Activated CD4-positive, alpha-beta T cell treated with anti-CD3 and anti-CD28 coated beads for 1 hour (primary cell): Measurements from ENCODE around the gene DBNDD1.
"Not testable (repeated sequence)": the region's sequence is repeated elsewhere in the genome, so short reads cannot be mapped to it uniquely, and the experiment has no call there.

Experiments used
- DNase-seq: peaks from one replicate; pipeline ENCODE4 v3.0.0-alpha.2; 2020

DBNDD1 gene

GRCh38 chr16:90018652-90019542 is at the start of gene DBNDD1:
DBNDD1 (minus strand) TSS chr16:90019456; CDS start chr16:90019341, 115 bp downstream.
- no peak for DNase-seq

- no peak for DNase-seq
Measured at GRCh38 chr16:90061437-90061836, 42.2 kb upstream of the DBNDD1 start.

GRCh38 chr16:90057738-90058173 is 38.5 kb upstream of the DBNDD1 start:
- no peak for DNase-seq

- DNase-seq, result not testable (repeated sequence)
Measured at GRCh38 chr16:90056521-90056920, 37.3 kb upstream of the DBNDD1 start.

- no peak for DNase-seq
Measured at GRCh38 chr16:90055371-90055770, 36.1 kb upstream of the DBNDD1 start.

- DNase-seq, result no peak
Measured at GRCh38 chr16:90054554-90054953, 35.3 kb upstream of the DBNDD1 start.

GRCh38 chr16:90053902-90054500 is 34.7 kb upstream of the DBNDD1 start:
- no peak for DNase-seq

GRCh38 chr16:90050969-90051368 is 31.7 kb upstream of the DBNDD1 start:
- no peak for DNase-seq

GRCh38 chr16:90048737-90049330 is 29.6 kb upstream of the DBNDD1 start:
- DNase-seq, result no peak

GRCh38 chr16:90048347-90048722 is 29.1 kb upstream of the DBNDD1 start:
- DNase-seq, result no peak

- no peak for DNase-seq
Measured at GRCh38 chr16:90047714-90048346, 28.6 kb upstream of the DBNDD1 start.

GRCh38 chr16:90046971-90047713 is 27.9 kb upstream of the DBNDD1 start:
- no peak for DNase-seq

GRCh38 chr16:90046122-90046970 is 27.1 kb upstream of the DBNDD1 start:
- DNase-seq, result no peak

GRCh38 chr16:90044111-90044551 is 24.9 kb upstream of the DBNDD1 start:
- no peak for DNase-seq

GRCh38 chr16:90043526-90043925 is 24.3 kb upstream of the DBNDD1 start:
- DNase-seq, result no peak

GRCh38 chr16:90042946-90043514 is 23.8 kb upstream of the DBNDD1 start:
- no peak for DNase-seq

GRCh38 chr16:90041896-90042473 is 22.7 kb upstream of the DBNDD1 start:
- no peak for DNase-seq

GRCh38 chr16:90040152-90041023 is 21.1 kb upstream of the DBNDD1 start:
- DNase-seq, result no peak

- no peak for DNase-seq
Measured at GRCh38 chr16:90037276-90037675, 18.0 kb upstream of the DBNDD1 start.

- no peak for DNase-seq
Measured at GRCh38 chr16:90035902-90036301, 16.6 kb upstream of the DBNDD1 start.
